NCI-H2081 treated with DMSO at 0.1 percent for 48 hours (cell line): ENCODE data around the gene CREBBP.

Experiments used
- DNase-seq: peaks from one replicate; lab custom pipeline; 2025; lab: John Stamatoyannopoulos, UW

The CREBBP gene

DNA sequence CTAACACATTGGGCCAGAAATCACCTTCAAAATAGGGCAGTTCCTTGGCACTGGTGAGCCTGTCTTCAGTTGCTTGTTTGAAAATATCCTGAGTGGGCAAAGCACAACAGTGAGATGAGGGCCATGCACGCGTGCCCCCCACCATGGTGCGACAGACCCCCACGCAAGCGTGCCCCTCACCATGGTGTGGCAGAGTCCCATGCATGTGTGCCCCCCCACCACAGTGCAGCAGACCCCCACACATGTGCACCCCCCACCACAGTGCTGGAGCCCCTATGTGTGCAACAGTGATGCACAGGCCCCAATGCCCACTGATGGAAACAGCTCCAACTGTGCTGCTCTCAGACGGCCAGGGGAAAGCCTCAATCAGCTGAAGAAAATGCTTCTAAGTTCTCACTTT, 144.4 kb downstream of the CREBBP start:
- DNase-seq: no peak

DNA sequence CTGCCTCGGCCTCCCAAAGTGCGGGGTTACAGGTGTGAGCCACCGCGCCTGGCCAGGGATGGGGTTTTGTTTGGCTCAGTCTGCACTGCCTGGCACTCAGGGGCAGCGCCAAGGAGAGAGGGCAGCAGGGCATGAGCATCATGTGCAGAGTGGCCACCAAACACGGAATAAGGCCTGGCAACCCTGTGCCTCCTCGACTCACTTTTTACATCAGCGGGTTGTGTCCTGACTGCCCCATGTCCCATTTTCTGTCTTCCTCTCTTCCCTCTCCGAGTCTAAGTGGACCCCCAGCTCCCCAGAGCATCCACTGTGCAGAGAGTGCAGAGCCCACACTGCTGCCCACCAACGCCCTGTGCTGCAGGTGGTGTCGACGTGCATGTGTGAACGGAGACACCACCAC, 145.0 kb downstream of the CREBBP start:
- no peak for DNase-seq

DNA sequence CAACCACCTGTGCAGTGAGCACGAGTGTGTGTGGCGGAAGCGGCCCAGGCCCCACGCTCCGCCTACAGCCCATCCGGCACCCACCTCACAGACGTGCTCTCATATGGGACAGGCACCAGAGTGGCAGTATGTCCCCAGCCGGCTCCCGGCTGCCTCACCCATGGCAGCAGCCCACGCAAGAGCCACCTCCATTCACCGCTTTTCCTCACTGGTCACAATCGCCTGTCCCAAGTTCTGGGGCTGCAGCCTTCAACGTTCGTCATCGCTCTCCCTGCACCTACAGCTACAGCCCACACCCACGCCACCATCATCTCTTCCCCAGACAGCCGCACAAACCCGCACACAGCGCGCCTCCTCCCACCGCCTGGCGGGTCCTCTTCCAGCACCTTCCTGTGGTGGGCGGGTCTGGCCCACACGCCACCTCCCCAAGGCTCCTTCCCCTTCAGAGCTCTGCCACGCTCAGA, 145.7 kb downstream of the CREBBP start:
- DNase-seq: no peak

GRCh38 chr16:3734084-3734757, 146.3 kb downstream of the CREBBP start:
- no peak for DNase-seq

DNA sequence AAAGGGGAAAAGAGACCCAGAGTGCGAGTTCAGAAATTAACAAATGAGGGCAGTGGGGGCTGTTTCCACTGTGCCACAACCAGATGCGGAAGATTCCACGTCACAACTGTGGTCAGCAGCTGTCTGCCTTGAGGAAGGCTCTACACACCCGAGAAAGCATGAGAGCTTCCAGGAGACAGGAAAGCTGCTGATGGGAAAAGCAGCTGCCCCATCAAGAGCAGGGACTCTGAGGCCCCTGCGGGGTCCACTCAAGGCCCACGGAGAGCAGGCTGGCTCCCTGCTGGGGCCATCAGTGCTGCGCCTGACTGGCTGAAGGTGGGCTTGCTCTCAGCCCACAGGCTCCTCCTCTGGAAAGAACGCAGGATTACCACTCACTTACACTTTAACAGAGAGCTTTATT, 148.3 kb downstream of the CREBBP start:
- no peak for DNase-seq

DNA sequence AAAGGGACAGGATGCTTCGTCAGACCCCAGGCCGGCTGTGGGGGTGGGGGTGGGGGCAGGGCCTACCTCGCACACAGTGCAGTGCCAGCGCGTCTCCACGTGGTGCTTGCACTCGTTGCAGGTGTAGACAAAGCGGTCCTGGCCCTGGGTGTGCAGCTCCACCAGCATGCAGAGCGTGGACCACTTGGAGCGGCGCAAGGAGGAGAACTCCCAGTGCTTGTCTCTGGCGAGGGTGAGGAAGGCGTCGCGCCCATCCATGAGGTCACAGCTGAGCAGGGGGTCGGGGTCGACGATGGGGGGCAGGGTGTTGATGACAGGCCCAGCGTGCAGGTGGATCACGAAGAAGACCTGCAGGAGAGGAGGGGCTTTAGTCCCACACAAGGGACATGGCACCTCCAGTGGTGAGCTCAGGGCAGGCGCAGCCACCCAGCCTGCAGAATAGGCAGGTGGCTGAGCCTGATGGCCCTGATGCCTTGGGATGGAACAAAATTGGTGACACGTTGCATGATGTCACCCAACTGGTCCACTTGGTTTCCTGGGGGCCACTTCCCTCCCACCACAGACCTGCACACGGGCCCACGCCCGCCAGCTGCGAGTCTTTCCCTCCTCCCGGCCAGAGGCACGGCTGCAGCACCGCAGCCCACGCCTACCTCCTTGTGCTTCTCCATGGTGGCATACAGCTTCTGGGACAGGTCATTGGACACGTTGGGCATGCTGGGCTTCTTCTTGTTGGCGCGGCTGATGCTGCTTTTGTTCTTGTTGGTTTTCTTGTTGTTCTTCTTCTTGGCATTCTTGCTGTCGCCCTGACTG, 149.2 kb downstream of the CREBBP start:
- DNase-seq: no peak

- DNase-seq: no peak
Measured at GRCh38 chr16:3730161-3731125, 150.1 kb downstream of the CREBBP start.

DNA sequence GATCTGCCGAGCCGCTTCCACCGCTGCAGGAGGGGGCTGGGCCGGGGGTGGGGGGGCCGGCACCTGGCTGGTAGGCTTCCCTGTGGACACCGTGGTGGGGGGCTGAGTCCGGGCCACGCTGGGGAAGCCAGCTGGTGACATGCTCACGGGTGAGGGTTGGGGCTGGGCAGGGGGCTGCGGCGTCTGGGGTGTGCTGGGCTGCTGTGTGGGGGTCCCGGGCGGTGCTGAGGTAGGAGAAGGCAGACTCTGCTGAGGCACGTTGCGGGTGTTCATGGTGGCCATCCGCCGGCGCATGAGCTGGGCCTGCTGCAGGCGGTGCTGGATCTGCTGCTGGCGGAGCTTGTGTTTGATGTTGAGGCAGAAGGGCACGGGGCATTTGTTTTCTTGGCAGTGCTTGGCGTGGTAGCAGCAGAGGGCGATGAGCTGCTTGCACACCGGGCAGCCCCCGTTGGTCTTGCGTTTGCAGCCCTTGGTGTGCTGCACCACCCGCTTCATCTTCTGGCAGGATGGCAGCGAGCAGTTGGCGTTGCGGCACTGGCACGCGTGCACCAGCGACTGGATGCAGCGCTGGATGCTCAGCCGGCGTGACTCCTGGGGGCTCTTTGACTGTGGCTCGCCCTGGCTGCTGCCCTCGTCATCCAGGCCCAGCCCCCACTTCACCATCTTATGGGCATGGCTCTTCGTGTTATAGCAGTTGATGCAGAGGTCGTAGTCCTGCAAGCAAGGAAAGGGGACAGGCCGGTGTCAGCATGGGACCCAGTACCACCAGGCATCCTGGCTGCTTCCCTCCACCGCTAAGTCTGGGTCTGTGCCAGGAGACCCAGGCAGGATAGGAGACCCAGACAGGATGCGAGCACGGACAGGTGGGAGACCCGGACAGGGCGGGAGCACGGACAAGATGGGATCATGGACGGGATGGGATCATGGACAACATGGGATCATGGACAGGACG, 151.1 kb downstream of the CREBBP start:
- DNase-seq: no peak

DNA sequence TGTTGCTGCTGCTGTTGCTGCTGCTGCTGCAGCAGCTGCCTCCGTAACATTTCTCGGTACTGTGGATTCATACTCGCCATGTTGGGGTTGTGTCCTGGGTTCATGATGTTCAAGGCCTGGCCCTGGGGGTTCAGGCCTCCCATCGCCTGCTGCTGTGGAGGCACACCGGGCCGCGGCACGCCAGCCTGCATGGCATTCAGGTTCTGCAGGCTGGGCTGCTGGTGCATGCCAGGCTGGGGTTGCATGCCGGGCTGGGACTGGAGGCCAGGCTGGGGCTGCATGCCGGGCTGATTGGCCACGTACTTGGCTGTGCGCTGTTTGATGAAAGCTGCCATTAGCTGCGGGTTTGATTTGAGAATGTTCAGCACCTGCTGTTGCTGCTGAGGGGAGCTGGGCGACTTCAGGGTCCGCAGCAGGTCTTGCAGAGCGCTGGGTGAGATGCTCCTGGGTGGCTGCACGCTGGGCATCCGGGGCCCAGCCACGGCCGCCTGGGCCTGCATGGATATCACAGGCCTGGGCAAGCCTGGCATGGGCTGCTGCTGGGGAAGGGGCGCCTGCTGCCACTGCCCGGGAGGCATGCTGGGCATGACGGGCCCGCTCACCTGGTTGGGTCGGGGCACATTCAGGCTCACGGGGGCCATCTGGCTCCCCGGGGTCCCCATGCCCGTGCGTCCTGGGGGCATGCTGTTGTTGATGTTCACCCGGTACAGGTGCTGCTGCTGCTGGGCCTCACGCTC, 151.9 kb downstream of the CREBBP start:
- DNase-seq: no peak

- DNase-seq: no peak
Measured at GRCh38 chr16:3727806-3728381, 152.6 kb downstream of the CREBBP start.

- no peak for DNase-seq
Measured at GRCh38 chr16:3726021-3726687, 154.4 kb downstream of the CREBBP start.

DNA sequence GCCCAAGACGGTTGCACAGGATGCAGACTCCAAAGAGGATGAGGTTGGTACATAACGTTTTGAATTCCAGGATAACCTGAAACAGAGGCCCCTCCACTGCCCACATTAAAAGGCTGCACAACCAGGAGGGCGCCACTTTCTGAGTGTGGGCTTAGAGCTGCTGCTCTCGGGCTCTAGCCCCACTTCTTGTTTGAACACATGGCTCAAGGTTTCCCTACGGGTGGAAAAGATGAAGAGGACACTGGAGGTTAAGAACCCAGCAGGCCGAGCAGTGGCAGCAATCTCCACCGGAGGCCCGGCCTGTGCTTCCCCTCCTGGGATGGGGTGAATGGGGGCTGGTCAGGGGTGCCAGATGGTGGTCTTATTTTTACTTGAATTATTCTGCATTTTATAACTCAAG, 155.2 kb downstream of the CREBBP start:
- DNase-seq: no peak

GRCh38 chr16:3722508-3722907, 158.0 kb downstream of the CREBBP start:
- no peak for DNase-seq

GRCh38 chr16:3720418-3720817, 160.1 kb downstream of the CREBBP start:
- no peak for DNase-seq

GRCh38 chr16:3718628-3719027, 161.9 kb downstream of the CREBBP start:
- DNase-seq: no peak

GRCh38 chr16:3718019-3718391, 162.5 kb downstream of the CREBBP start:
- DNase-seq: no peak

DNA sequence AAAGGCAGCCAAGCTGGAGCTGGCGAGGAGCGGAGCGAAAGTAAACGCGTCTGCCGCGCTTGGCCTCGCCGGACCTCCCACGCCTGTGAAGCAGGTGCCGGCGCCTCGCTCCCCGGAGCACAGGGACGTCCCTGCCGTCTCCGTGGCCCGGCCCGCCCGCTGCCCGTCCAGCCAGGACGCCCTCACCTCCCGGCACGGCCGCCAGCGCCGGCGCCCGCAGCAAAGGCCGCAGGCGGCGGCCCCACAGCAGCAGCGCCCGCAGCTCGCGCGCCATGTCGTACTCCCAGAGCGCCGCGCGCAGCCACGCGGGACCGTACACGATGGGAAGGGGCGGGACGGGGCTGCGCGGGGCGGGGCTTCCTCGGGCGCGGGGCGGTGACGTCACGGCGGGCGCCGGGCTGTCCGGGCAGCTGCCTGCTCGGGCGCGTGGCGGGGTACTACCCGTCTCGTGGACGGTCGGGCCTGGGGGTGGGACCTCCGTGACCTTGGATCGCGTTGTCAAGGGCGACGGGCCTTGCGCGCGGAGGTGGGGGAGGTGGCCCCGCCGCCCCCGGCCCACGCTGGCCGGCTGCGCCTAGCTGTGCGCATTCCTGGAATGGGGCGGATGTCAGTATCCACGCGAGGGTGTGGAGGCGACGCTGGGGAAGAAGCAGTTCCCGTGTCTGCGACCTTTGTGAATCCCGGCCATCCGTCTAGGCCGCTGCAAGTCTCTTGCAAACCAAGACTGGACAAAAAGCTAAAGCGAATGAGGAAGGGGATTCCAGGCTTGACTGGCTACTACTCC, 163.1 kb downstream of the CREBBP start, which contains the start of gene TRAP1:
TRAP1 (minus strand) TSS at position 290 of the 784 bp plus-strand sequence; CDS start at position 274, 16 bp downstream.
- peak; percentile 10 for DNase-seq

DNA sequence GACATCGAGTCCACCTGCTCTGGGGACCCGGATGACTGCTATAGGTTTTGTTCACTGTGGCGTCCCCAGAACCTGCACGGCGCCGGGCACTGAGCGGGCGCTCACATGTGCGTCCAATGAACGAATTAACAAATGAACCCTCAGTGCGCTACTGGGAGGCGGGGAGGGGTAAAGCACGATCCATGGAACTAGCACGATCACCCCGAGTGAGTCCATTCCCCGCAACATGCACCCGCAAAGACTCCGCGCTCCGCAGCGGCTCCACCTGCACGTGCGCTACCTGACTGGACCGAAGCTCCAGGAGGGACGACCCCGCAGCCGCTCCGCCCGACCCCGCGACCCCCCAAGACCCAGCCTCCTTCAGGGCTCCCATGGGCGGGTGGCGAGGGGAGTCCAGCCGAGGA, 163.7 kb downstream of the CREBBP start:
- no peak for DNase-seq

- no peak for DNase-seq
Measured at GRCh38 chr16:3715430-3715829, 165.1 kb downstream of the CREBBP start.
